Astrocyte (in vitro differentiated cells and primary cell): ENCODE measurements around the gene NRG2. TPM values are rescaled to one million over a fixed set of nuclear protein-coding genes. Genes with fewer than 3 reads are reported as not detected.

Experiments used
- DNase-seq: peaks from one replicate; pipeline ENCODE4 v3.0.0-alpha.2; 2010; ENCODE audit warnings: low read depth
- FAIRE-seq: peaks from 2 replicates; lab custom pipeline; 2011; peaks lifted over from hg19 to GRCh38; lab: Jason Lieb, UNC
- H2AFZ ChIP-seq: 2 replicates; pipeline ENCODE4 v1.6.0; 2012; ENCODE audit warnings: low read depth, low read length, inconsistent platforms
- H3K27ac ChIP-seq: 2 replicates; pipeline ENCODE4 v1.5.1; 2011; ENCODE audit warnings: low read depth, low read length, inconsistent platforms
- H3K27me3 ChIP-seq: 2 replicates; pipeline ENCODE4 v1.6.0; 2011; ENCODE audit warnings: low read length, inconsistent platforms; ENCODE audit not compliant: insufficient read depth
- H3K36me3 ChIP-seq: 2 replicates; pipeline ENCODE4 v1.5.1; 2011; ENCODE audit warnings: low read length, inconsistent platforms; ENCODE audit not compliant: insufficient read depth
- H3K4me1 ChIP-seq: 2 replicates; pipeline ENCODE4 v1.5.1; 2011; ENCODE audit warnings: low read length, inconsistent platforms; ENCODE audit not compliant: insufficient read depth
- H3K4me2 ChIP-seq: 2 replicates; pipeline ENCODE4 v1.6.0; 2012; ENCODE audit warnings: low read length, inconsistent platforms
- H3K4me3 ChIP-seq: 2 replicates; pipeline ENCODE4 v1.5.1; 2011; ENCODE audit warnings: low read depth, mild to moderate bottlenecking, low read length, inconsistent platforms; ENCODE audit not compliant: insufficient read depth
- H3K79me2 ChIP-seq: 2 replicates; pipeline ENCODE4 v1.6.0; 2012; ENCODE audit warnings: mild to moderate bottlenecking, low read length, inconsistent platforms; ENCODE audit not compliant: insufficient read depth
- H3K9ac ChIP-seq: 2 replicates; pipeline ENCODE4 v1.6.0; 2012; ENCODE audit warnings: mild to moderate bottlenecking, low read length, inconsistent platforms
- H3K9me3 ChIP-seq: 2 replicates; pipeline ENCODE4 v1.5.1; 2012; ENCODE audit warnings: low read depth, mild to moderate bottlenecking, low read length, inconsistent platforms; ENCODE audit not compliant: insufficient read depth
- H4K20me1 ChIP-seq: 2 replicates; pipeline ENCODE4 v1.6.0; 2012; ENCODE audit warnings: low read length, inconsistent platforms; ENCODE audit not compliant: insufficient read depth
- H3K27ac Mint-ChIP-seq: one replicate; pipeline ENCODE4 v1.8.0; 2021; ENCODE audit warnings: mild to moderate bottlenecking, mixed read lengths; ENCODE audit not compliant: unreplicated experiment
- H3K27me3 Mint-ChIP-seq: one replicate; pipeline ENCODE4 v1.8.0; 2021; ENCODE audit warnings: low read depth, mixed read lengths; ENCODE audit not compliant: unreplicated experiment
- H3K36me3 Mint-ChIP-seq: one replicate; pipeline ENCODE4 v1.8.0; 2021; ENCODE audit warnings: low read depth, mixed read lengths; ENCODE audit not compliant: unreplicated experiment
- H3K4me1 Mint-ChIP-seq: one replicate; pipeline ENCODE4 v1.8.0; 2021; ENCODE audit warnings: low read depth, mixed read lengths; ENCODE audit not compliant: unreplicated experiment
- H3K4me3 Mint-ChIP-seq: one replicate; pipeline ENCODE4 v1.8.0; 2021; ENCODE audit warnings: mild to moderate bottlenecking, moderate library complexity, mixed read lengths; ENCODE audit not compliant: unreplicated experiment
- H3K9me3 Mint-ChIP-seq: one replicate; pipeline ENCODE4 v1.8.0; 2021; ENCODE audit warnings: mild to moderate bottlenecking, mixed read lengths; ENCODE audit not compliant: unreplicated experiment
- EZH2 ChIP-seq: IDR thresholded peaks from 2 replicates; pipeline ENCODE4 v1.6.1; 2012; ENCODE audit warnings: mild to moderate bottlenecking, low read length, inconsistent platforms; ENCODE audit not compliant: insufficient read depth
- total RNA-seq: library from RNA; stranded (reverse); gene quantifications from 2 replicates; pipeline ENCODE4 v1.2.1, GENCODE V29; 2021
- TF ChIP-seq, protein P1 (sequence below): IDR thresholded peaks from 2 replicates; pipeline ENCODE4 v1.5.1; 2011; ENCODE audit warnings: low read depth, mild to moderate bottlenecking, inconsistent platforms, low read length, moderate library complexity; ENCODE audit not compliant: insufficient read depth

NRG2 gene
- total RNA-seq, 1 donor from 2014 or later, result 0.54 TPM

DNA sequence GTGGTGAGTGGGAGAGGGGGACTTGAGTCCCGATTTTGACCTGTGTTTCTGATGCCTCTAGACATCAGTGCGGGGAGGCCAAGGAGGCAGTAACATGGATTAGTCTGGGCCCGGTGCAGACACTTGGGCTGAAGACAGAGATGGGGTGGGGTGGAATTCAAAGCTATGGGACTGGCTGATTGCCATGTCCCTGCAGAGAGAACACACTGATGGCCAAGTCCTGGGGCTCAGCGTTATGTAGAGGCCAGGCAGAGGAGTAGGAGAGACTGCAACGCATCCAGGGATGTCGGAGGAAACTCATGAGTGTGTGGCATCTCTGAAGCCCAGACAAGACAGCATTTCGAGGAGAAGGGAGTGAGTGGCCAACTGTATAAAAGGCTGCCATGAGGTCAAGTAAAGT is 217.4 kb downstream of the NRG2 start:
- no peak for DNase-seq
- Histone ChIP-seq H3K27ac (no peak overlapping the region), H3K4me1 (no peaks in the 10 kb centered on the region), H3K79me2 (no peaks in the 10 kb centered on the region), H4K20me1 (no peaks in the 10 kb centered on the region), H3K9me3 (no peaks in the 10 kb centered on the region), H3K9ac (no peak overlapping the region), H3K4me3 (no peak overlapping the region), H3K36me3 (no peaks in the 10 kb centered on the region), H3K4me2 (no peak overlapping the region), H3K27me3 (peaks cover 8% of the 10 kb centered on the region), H2AFZ (no peak overlapping the region)
- TF ChIP-seq EZH2, result no peak
- TF ChIP-seq, protein P1, sequence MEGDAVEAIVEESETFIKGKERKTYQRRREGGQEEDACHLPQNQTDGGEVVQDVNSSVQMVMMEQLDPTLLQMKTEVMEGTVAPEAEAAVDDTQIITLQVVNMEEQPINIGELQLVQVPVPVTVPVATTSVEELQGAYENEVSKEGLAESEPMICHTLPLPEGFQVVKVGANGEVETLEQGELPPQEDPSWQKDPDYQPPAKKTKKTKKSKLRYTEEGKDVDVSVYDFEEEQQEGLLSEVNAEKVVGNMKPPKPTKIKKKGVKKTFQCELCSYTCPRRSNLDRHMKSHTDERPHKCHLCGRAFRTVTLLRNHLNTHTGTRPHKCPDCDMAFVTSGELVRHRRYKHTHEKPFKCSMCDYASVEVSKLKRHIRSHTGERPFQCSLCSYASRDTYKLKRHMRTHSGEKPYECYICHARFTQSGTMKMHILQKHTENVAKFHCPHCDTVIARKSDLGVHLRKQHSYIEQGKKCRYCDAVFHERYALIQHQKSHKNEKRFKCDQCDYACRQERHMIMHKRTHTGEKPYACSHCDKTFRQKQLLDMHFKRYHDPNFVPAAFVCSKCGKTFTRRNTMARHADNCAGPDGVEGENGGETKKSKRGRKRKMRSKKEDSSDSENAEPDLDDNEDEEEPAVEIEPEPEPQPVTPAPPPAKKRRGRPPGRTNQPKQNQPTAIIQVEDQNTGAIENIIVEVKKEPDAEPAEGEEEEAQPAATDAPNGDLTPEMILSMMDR, result no peak
- peaks cover 60% of the 10 kb centered on the region for H3K27me3 Mint-ChIP-seq
- H3K27ac Mint-ChIP-seq, result no peak overlapping the region
- H3K4me3 Mint-ChIP-seq, result no peak overlapping the region
- FAIRE-seq, result no peak
- H3K36me3 Mint-ChIP-seq, result peaks cover 5% of the 10 kb centered on the region
- H3K9me3 Mint-ChIP-seq, result peaks cover 27% of the 10 kb centered on the region
- H3K4me1 Mint-ChIP-seq, result no peaks in the 10 kb centered on the region

DNA sequence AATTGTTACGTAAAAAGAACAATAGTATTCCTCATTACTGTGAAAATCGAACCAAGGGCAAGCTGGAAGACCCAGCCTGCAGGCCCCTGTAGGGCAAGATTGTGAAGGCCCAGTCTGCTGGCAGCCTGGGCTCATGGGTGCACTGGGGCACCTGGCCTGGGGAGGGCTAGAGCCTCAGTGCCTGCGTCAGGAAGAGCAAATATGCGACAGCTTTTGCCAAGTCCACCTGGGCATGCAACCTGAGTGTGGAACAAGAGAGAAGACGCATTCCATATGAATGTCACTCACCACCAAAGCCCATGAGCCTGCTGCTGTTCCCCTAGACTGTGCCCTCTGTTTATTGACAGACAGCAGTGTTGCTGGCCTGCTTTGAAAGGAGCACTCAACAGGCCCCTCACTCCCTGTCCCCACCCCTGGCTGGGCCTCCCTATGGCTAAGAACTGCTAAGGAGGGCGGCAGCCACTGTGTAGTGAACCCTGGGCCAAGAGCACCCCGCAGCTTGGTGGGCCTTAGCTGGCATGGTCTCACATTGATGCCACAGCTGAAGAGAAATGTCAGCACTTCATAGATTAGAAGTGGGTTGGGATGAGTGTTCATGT is 219.2 kb downstream of the NRG2 start:
- DNase-seq (no peak), FAIRE-seq (no peak)
- Mint-ChIP-seq H3K27ac (no peak overlapping the region), H3K9me3 (peaks cover 40% of the 10 kb centered on the region), H3K36me3 (peaks cover 5% of the 10 kb centered on the region), H3K4me3 (no peak overlapping the region), H3K4me1 (no peaks in the 10 kb centered on the region), H3K27me3 (peaks cover 73% of the 10 kb centered on the region)
- Histone ChIP-seq H3K4me3 (no peak overlapping the region), H4K20me1 (no peaks in the 10 kb centered on the region), H3K27ac (no peak overlapping the region), H3K27me3 (peaks cover 10% of the 10 kb centered on the region), H3K9me3 (no peaks in the 10 kb centered on the region), H2AFZ (no peak overlapping the region), H3K4me2 (no peak overlapping the region), H3K4me1 (no peaks in the 10 kb centered on the region), H3K36me3 (no peaks in the 10 kb centered on the region), H3K9ac (no peak overlapping the region), H3K79me2 (no peaks in the 10 kb centered on the region)
- TF ChIP-seq, protein P1, result no peak
- no peak for TF ChIP-seq EZH2
